Breast epithelium (tissue), 3 donors: ENCODE data around the gene TSPY9.
"Not testable (repeated sequence)": the region's sequence is repeated elsewhere in the genome, so short reads cannot be mapped to it uniquely, and the experiment has no call there.

Experiments
- POLR2A ChIP-seq: fragments of 450-650 bp; IDR thresholded peaks from one replicate; pipeline ENCODE4 v1.6.1; 2016; ENCODE audit warnings: antibody characterized with exemption, mild to moderate bottlenecking, moderate library complexity
- POLR2AphosphoS5 ChIP-seq, 3 donors: sonication (generic); formaldehyde crosslinking; IDR thresholded peaks; one replicate each; pipeline ENCODE4 v1.6.1; 2017; ENCODE audit warnings: antibody characterized with exemption in 3 of 3

DNA sequence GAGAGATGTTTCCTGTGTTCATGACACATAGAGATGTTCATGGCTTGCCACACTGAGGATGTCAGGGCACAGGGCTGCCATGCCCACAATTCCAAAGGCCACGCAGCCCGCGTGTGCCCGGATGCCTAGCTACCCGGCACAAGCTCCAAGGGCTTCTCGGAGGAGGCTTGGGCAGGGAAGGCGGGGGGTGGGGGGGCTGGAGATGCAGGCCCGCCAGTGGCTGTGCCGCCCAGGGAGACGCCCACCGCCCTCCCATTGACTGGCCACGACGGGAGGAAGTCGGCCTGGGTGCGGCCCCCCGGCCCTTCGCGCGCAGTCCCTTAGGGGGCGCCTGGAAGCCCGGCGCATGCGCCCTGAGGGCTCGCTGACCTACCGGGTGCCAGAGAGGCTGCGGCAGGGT, at the start of gene TSPY9:
- not testable (repeated sequence) for TF ChIP-seq POLR2AphosphoS5 (IDR thresholded peaks at IDR 0.05); POLR2A
